GM19238 (cell line): ENCODE measurements around the gene UQCC3.
"Not testable (repeated sequence)": the region's sequence is repeated elsewhere in the genome, so short reads cannot be mapped to it uniquely, and the experiment has no call there.

Source experiments
- DNase-seq: peaks from one replicate; pipeline ENCODE4 v3.0.0; 2011; ENCODE audit warnings: low spot score; ENCODE audit not compliant: insufficient read length

UQCC3 gene

GRCh38 chr11:62671608-62672389, at the start of gene UQCC3, which contains the start of gene LBHD1:
Gene UQCC3 (plus strand): TSS chr11:62671673. CDS start chr11:62671746, 73 bp downstream.
Gene LBHD1 (minus strand): TSS chr11:62672267. CDS start chr11:62670031, 2,236 bp downstream.
- peak; percentile 78 for DNase-seq

GRCh38 chr11:62622476-62623089, 48.9 kb upstream of the UQCC3 start:
- DNase-seq: no peak

- no peak for DNase-seq
Measured at GRCh38 chr11:62627713-62628112, 43.8 kb upstream of the UQCC3 start.

GRCh38 chr11:62632492-62632891, 39.0 kb upstream of the UQCC3 start:
- no peak for DNase-seq

GRCh38 chr11:62644220-62644619, 27.3 kb upstream of the UQCC3 start:
- no peak for DNase-seq

- no peak for DNase-seq
Measured at GRCh38 chr11:62645671-62645945, 25.9 kb upstream of the UQCC3 start.

- DNase-seq: peak; percentile 99
Measured at GRCh38 chr11:62645946-62646824, 25.3 kb upstream of the UQCC3 start, which contains the start of gene GANAB. Gene GANAB (minus strand): TSS chr11:62646613. CDS start chr11:62646599, 14 bp downstream.

GRCh38 chr11:62646825-62647608, 24.5 kb upstream of the UQCC3 start:
- DNase-seq: no peak

- no peak for DNase-seq
Measured at GRCh38 chr11:62647609-62648005, 23.9 kb upstream of the UQCC3 start.

- no peak for DNase-seq
Measured at GRCh38 chr11:62648185-62648966, 23.1 kb upstream of the UQCC3 start.

GRCh38 chr11:62648967-62649364, 22.5 kb upstream of the UQCC3 start:
- DNase-seq: no peak

GRCh38 chr11:62649486-62649885, 22.0 kb upstream of the UQCC3 start:
- no peak for DNase-seq

- not testable (repeated sequence) for DNase-seq
Measured at GRCh38 chr11:62650283-62650682, 21.2 kb upstream of the UQCC3 start.

- no peak for DNase-seq
Measured at GRCh38 chr11:62652161-62653006, 19.1 kb upstream of the UQCC3 start.

- no peak for DNase-seq
Measured at GRCh38 chr11:62654297-62654696, 17.2 kb upstream of the UQCC3 start.

- no peak for DNase-seq
Measured at GRCh38 chr11:62656796-62657429, 14.6 kb upstream of the UQCC3 start.

GRCh38 chr11:62664405-62665074, 6.9 kb upstream of the UQCC3 start:
- peak; percentile 62 for DNase-seq

GRCh38 chr11:62665075-62665598, 6.3 kb upstream of the UQCC3 start, which contains the start of the genes C11orf98 and CSKMT:
Gene C11orf98 (minus strand): TSS chr11:62665210. CDS start chr11:62665169, 41 bp downstream.
Gene CSKMT (plus strand): TSS chr11:62665312. CDS start chr11:62665880, 568 bp downstream.
- peak; percentile 95 for DNase-seq
